Stimulated activated naive B cell treated with anti-CD40 and anti-IgM and Interleukin-4, amounts not matched to agents 10 μg/mL and 1 μg/mL and 100 μg/mL, for 72 hours (primary cell): ENCODE measurements around the gene SLC26A4.

ENCODE experiments used
- ATAC-seq, 2 donors: fragments of 150-1000 bp; cut with Tn5 transposase; replicated peaks; 2 replicates each; pipeline ENCODE4 v1.10.0; 2021; ENCODE audit warnings: moderate library complexity in 1 of 2
- DNase-seq: peaks from one replicate; pipeline ENCODE4 v3.0.0; 2021
- H3K27ac Mint-ChIP-seq: one replicate; pipeline ENCODE4 v1.8.0; 2022; ENCODE audit warnings: mild to moderate bottlenecking, mixed read lengths
- H3K27me3 Mint-ChIP-seq, 2 donors: one replicate each; pipeline ENCODE4 v1.8.0; 2022; ENCODE audit warnings: mixed read lengths in 2 of 2
- H3K36me3 Mint-ChIP-seq, 2 donors: one replicate each; pipeline ENCODE4 v1.8.0; 2022; ENCODE audit warnings: mixed read lengths in 2 of 2, mild to moderate bottlenecking in 1 of 2
- H3K4me1 Mint-ChIP-seq, 2 donors: one replicate each; pipeline ENCODE4 v1.8.0; 2022; ENCODE audit warnings: mixed read lengths in 2 of 2, mild to moderate bottlenecking in 1 of 2
- H3K4me3 Mint-ChIP-seq, 2 donors: one replicate each; pipeline ENCODE4 v1.8.0; 2022; ENCODE audit warnings: mild to moderate bottlenecking in 2 of 2, mixed read lengths in 2 of 2, moderate library complexity in 1 of 2
- H3K9me3 Mint-ChIP-seq, 2 donors: one replicate each; pipeline ENCODE4 v1.8.0; 2022; ENCODE audit warnings: mixed read lengths in 2 of 2, mild to moderate bottlenecking in 1 of 2

SLC26A4 gene

DNA sequence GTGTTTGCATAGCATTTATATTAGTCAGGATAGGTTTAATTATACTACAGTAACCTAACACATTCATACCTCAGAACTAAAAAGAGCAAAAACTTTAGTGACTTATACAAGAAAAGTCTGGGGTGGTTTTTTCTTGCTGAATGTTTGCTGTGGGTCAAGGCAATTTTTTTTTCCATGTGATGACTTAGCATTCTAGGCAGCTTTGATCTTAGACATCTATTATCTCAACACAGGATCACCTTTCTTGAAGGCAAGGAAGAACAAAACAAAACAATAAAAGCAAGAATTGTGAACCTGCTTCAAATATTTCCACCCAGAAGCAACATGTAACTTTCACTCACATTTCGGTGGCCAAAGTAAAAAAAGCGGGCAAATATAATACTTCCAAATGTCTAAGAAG is 62.6 kb downstream of the SLC26A4 start:
- Mint-ChIP-seq H3K27me3 (peaks cover 9 to 20% of the 10 kb centered on the region in 2 donors), H3K9me3 (no peaks in the 10 kb centered on the region), H3K36me3 (no peaks in the 10 kb centered on the region), H3K27ac (no peak overlapping the region), H3K4me3 (no peak overlapping the region), H3K4me1 (no peaks in the 10 kb centered on the region)
- ATAC-seq = no peak
- no peak for DNase-seq

DNA sequence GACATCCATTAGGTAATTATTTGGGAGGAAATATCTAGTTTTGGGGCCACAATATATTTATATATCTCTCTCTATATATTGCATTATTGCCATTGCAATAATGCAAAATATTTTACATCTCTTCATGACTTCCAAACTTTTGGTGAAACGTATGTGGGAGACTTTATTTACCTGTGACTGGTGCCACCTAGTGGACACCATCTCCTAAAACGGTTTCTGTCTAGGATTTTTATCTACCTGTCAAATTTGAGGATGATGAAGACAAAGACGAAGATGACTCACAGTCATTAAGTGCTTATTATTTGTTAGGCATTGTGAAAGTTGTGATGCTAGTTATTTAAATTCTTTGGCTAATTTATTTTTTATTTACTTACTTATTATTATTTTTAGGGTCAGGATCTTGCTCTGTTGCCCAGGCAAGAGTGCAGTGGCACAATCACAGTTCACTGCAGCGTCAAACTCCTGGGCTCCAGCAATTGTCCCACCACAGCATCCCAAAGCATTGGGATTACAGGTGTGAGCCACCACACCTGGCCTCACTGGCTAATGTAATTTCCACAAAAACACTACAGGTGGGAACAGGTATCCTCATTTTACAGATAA is 64.6 kb downstream of the SLC26A4 start:
- Mint-ChIP-seq H3K4me3 (no peak overlapping the region), H3K27ac (no peak overlapping the region), H3K27me3 (peaks cover 15 to 20% of the 10 kb centered on the region in 2 donors), H3K4me1 (no peaks in the 10 kb centered on the region), H3K36me3 (no peaks in the 10 kb centered on the region), H3K9me3 (no peaks in the 10 kb centered on the region)
- ATAC-seq (peak; percentile 23 to 36), DNase-seq (no peak)

DNA sequence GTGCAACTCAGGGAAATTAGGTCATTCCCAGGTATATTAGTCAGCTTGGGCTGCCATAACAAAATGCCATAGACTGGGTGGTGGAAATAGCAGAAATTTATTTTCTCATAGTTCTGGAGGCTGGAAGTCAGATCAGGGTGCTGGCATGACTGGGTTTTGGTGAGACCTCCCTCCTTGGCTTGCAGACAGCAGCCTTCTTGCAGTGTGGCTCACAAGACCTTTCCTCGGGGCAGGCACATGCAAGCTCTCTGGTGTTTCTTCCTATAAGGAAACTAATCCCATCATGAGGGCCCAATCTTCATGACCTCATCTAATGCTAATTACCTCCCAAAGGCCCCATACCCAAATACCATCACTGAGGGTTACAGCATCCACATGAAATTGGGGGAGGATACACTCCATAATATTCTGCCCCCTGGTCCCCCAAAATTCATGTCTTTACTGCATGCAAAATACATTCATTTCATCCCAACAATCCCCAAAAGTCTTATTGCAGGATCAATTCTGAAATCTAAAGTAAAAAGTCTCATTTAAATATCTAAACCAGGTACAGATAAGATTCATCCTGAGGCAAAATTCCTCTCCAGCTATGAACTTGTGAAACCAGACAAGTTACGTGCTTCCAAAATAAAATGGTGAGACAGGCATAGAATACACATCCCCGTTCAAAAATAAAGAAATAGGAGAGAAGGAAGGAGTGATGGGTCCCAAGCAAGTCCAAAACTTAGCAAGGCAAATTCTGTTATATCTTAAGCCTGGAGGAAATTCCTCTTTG is 65.9 kb downstream of the SLC26A4 start:
- no peaks in the 10 kb centered on the region for H3K36me3 Mint-ChIP-seq
- H3K4me1 Mint-ChIP-seq = no peaks in the 10 kb centered on the region
- H3K27ac Mint-ChIP-seq = no peak overlapping the region
- peaks cover 15 to 20% of the 10 kb centered on the region in 2 donors for H3K27me3 Mint-ChIP-seq
- ATAC-seq (no peak), DNase-seq (no peak)
- no peak overlapping the region for H3K4me3 Mint-ChIP-seq
- no peaks in the 10 kb centered on the region for H3K9me3 Mint-ChIP-seq

GRCh38 chr7:107728276-107728675 is 67.6 kb downstream of the SLC26A4 start:
- Mint-ChIP-seq H3K4me3 (no peak overlapping the region), H3K4me1 (no peaks in the 10 kb centered on the region), H3K36me3 (no peaks in the 10 kb centered on the region), H3K27ac (no peak overlapping the region), H3K9me3 (peaks cover 0 to 5% of the 10 kb centered on the region in 2 donors), H3K27me3 (peaks cover 15 to 20% of the 10 kb centered on the region in 2 donors)
- DNase-seq = no peak
- no peak for ATAC-seq

DNA sequence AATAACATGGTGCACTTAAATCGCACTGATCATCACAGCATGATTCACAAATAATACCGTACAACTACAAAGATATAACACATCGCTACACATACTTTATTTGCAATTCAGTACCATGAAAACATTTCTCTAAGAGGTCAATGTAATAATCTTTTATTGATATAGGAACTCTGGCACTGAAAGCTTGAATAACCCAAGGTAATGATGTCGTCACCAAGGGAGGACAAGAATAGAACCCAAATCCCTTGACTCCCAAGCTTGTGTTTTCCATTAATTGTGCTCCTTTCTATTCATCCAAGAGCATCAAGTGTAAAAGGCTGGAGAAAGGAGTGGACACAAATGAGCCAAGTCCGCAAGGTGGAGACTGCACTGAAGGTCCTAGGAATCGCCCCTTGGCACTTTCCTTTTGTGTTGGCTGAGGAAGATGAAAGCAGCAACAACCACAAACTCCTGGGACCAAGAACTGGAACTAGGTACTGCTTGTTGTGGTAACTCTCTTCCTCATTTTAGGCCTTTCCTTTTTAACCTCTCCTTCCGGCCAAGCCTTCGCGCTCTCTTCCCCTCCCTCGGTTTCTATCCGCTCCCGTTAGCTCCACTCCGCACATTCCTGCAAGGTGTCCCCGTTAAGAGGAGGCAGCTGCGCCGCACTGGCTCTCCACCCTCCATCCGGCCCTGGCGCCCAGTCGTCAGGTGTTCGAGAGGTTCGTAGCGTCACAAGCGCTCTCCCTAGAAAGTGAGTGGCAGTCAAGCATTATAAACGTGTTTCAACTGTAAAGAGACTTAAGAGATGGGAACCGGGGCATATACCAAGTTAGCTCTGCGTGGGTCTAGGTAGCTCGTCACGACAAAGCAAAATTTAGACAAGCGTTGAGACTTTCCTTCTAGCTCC is 82.3 kb downstream of the SLC26A4 start:
- Mint-ChIP-seq H3K36me3 (peaks cover 0 to 6% of the 10 kb centered on the region in 2 donors), H3K27me3 (no peaks in the 10 kb centered on the region)
- DNase-seq = no peak

GRCh38 chr7:107743567-107744344 is 83.1 kb downstream of the SLC26A4 start, which contains the start of gene CBLL1:
Gene CBLL1 (plus strand): TSS chr7:107744142. CDS start chr7:107744164, 22 bp downstream.
- DNase-seq = peak; percentile 98
- Mint-ChIP-seq H3K4me1 (peaks cover 16 to 35% of the 10 kb centered on the region in 2 donors), H3K27me3 (no peaks in the 10 kb centered on the region), H3K4me3 (peak within 1 kb of the TSS; percentile 98 to 100), H3K27ac (peak within 1 kb of the TSS; percentile 99), H3K36me3 (peaks cover 0 to 6% of the 10 kb centered on the region in 2 donors), H3K9me3 (no peaks in the 10 kb centered on the region)
- peak; percentile 91 to 92 for ATAC-seq

More for the DNA sequence above, 82.3 kb downstream of the SLC26A4 start:
- ATAC-seq = peak; percentile 44 to 45
- Mint-ChIP-seq H3K9me3 (no peaks in the 10 kb centered on the region), H3K4me3 (peak overlapping the region; percentile 98 to 100), H3K4me1 (peaks cover 16 to 35% of the 10 kb centered on the region in 2 donors), H3K27ac (peak overlapping the region; percentile 99)

DNA sequence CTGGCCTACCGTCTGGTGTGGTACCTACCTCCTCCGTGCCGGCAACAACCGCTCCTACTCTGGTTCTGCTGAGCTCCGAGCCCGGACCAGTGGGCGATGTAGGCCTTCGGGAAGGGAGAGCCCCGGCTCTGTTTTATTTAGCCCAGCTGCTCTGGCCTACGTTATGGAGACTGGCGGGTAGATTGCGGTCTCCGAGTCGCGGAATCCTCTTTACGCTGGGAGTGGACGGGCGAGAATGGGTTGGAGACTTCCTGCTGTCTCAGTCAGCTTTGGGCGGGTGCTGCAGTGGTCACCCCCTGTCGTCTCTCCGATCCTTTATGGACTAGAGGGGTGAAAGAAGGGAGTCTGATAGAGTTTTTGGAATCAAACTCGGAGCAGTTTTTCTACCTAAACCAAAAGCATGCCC is 83.7 kb downstream of the SLC26A4 start:
- ATAC-seq (peak; percentile 53 to 57), DNase-seq (no peak)
- no peaks in the 10 kb centered on the region for H3K27me3 Mint-ChIP-seq
- H3K36me3 Mint-ChIP-seq = peaks cover 0 to 6% of the 10 kb centered on the region in 2 donors
- H3K27ac Mint-ChIP-seq = peak overlapping the region; percentile 99
- no peaks in the 10 kb centered on the region for H3K9me3 Mint-ChIP-seq
- peak overlapping the region; percentile 98 to 100 for H3K4me3 Mint-ChIP-seq
- peaks cover 17 to 35% of the 10 kb centered on the region in 2 donors for H3K4me1 Mint-ChIP-seq

- H3K27me3 Mint-ChIP-seq = no peaks in the 10 kb centered on the region
- peaks cover 3 to 13% of the 10 kb centered on the region in 2 donors for H3K36me3 Mint-ChIP-seq
- H3K4me1 Mint-ChIP-seq = peaks cover 17 to 42% of the 10 kb centered on the region in 2 donors
- H3K27ac Mint-ChIP-seq = no peak overlapping the region
- H3K9me3 Mint-ChIP-seq = no peaks in the 10 kb centered on the region
- no peak for ATAC-seq
- DNase-seq = no peak
- H3K4me3 Mint-ChIP-seq = peak overlapping the region; percentile 98 to 100
These were observed 85.4 kb downstream of the SLC26A4 start for GRCh38 chr7:107746006-107746405.

GRCh38 chr7:107751113-107751512 is 90.5 kb downstream of the SLC26A4 start:
- H3K4me3 Mint-ChIP-seq = no peak overlapping the region
- H3K4me1 Mint-ChIP-seq = peaks cover 8 to 24% of the 10 kb centered on the region in 2 donors
- H3K27ac Mint-ChIP-seq = no peak overlapping the region
- no peaks in the 10 kb centered on the region for H3K27me3 Mint-ChIP-seq
- ATAC-seq (no peak), DNase-seq (no peak)
- peaks cover 11 to 29% of the 10 kb centered on the region in 2 donors for H3K36me3 Mint-ChIP-seq
- H3K9me3 Mint-ChIP-seq = no peaks in the 10 kb centered on the region

GRCh38 chr7:107754642-107755041 is 94.0 kb downstream of the SLC26A4 start:
- peaks cover 28 to 45% of the 10 kb centered on the region in 2 donors for H3K36me3 Mint-ChIP-seq
- DNase-seq (no peak), ATAC-seq (no peak)
- H3K4me3 Mint-ChIP-seq = no peak overlapping the region
- H3K27ac Mint-ChIP-seq = peak overlapping the region; percentile 17
- peaks cover 4 to 15% of the 10 kb centered on the region in 2 donors for H3K4me1 Mint-ChIP-seq
- no peaks in the 10 kb centered on the region for H3K9me3 Mint-ChIP-seq
- H3K27me3 Mint-ChIP-seq = no peaks in the 10 kb centered on the region

GRCh38 chr7:107758667-107759066 is 98.0 kb downstream of the SLC26A4 start:
- H3K27me3 Mint-ChIP-seq = no peaks in the 10 kb centered on the region
- no peak overlapping the region for H3K4me3 Mint-ChIP-seq
- ATAC-seq (no peak), DNase-seq (no peak)
- H3K27ac Mint-ChIP-seq = no peak overlapping the region
- H3K4me1 Mint-ChIP-seq = peaks cover 0 to 1% of the 10 kb centered on the region in 2 donors
- peaks cover 18 to 26% of the 10 kb centered on the region in 2 donors for H3K36me3 Mint-ChIP-seq
- no peaks in the 10 kb centered on the region for H3K9me3 Mint-ChIP-seq

GRCh38 chr7:107767391-107767790 is 106.8 kb downstream of the SLC26A4 start:
- DNase-seq (no peak), ATAC-seq (no peak)
- Mint-ChIP-seq H3K9me3 (no peaks in the 10 kb centered on the region), H3K27me3 (no peaks in the 10 kb centered on the region), H3K4me3 (no peak overlapping the region), H3K36me3 (peaks cover 10 to 27% of the 10 kb centered on the region in 2 donors), H3K4me1 (peaks cover 2 to 7% of the 10 kb centered on the region in 2 donors), H3K27ac (no peak overlapping the region)
